Motor neuron (in vitro differentiated cells): ENCODE data around the gene RNF214. TPM values are rescaled to one million over a fixed set of nuclear protein-coding genes. Genes with fewer than 3 reads are reported as not detected.

Experiments used
- ATAC-seq, 8 experiments: fragments of 200-7000 bp; cut with Tn5 transposase; replicated peaks in 6 of 8; 2 replicates each; pipeline ENCODE4 v1.8.0; 2021; ENCODE audit warnings: mild to moderate bottlenecking in 8 of 8, moderate library complexity in 8 of 8
- H3K27ac ChIP-seq, 2 donors: fragments of 250-450 bp; sonication (Bioruptor Pico); 2 replicates each; pipeline ENCODE4 v1.9.0; 2021; ENCODE audit warnings: antibody characterized with exemption in 2 of 2, mild to moderate bottlenecking in 2 of 2, moderate library complexity in 1 of 2
- H3K4me1 ChIP-seq, 2 donors: fragments of 250-450 bp; sonication (Bioruptor Pico); replicated peaks in 1 of 2; 2 replicates each; pipeline ENCODE4 v1.6.1; 2021; ENCODE audit warnings: antibody characterized with exemption in 2 of 2, mild to moderate bottlenecking in 2 of 2, moderate library complexity in 1 of 2
- H3K4me3 ChIP-seq, 5 donors: fragments of 250-450 bp; sonication (Bioruptor Pico); 2 replicates each; pipeline ENCODE4 v1.9.0; 2021; ENCODE audit warnings: antibody characterized with exemption in 5 of 5, mild to moderate bottlenecking in 5 of 5, moderate library complexity in 4 of 5
- WGBS, 10 experiments: fragments of 450-650 bp; shearing (Covaris generic); methylation state at CpG; one replicate each; pipeline ENCODE4 v1.0.0; 2022; 5-methylcytosine and 5-hydroxymethylcytosine counted together
- in situ Hi-C, 9 experiments: fragments of 400-800 bp; cut with MboI; loops; one replicate each; pipeline ENCODE4 v1.15.0; 2021; ENCODE audit warnings: low sequenced_read_pairs in 9 of 9, low pct_unique_long_range_greater_than_20kb in 2 of 9; ENCODE audit not compliant: unreplicated experiment in 9 of 9
- total RNA-seq, 8 experiments: library from RNA; unstranded; fragments of 300-600 nt; gene quantifications; 2 replicates each; pipeline versions ENCODE4 v1.2.3 to v1.2.4, GENCODE V29; 2022

The RNF214 gene
- total RNA-seq, 8 experiments from 2014 or later, result 10.2 to 33.0 (median 21.2) TPM

GRCh38 chr11:117210620-117211019, 21.9 kb upstream of the RNF214 start:
- in situ Hi-C loops, result no loop called here
- Histone ChIP-seq H3K4me3 (no peak overlapping the region), H3K27ac (no peak overlapping the region), H3K4me1 (no peaks in the 10 kb centered on the region)
- no peak for ATAC-seq
- 89 to 100% methylated on average over 2 to 3 of the region's 3 CpGs; no CpG with 5 or more reads in 8 of the 10 experiments for WGBS, 10 experiments

- no peak for ATAC-seq
- in situ Hi-C loops, result no loop called here
- 82 to 100% (median 96%) methylated on average over 2 to 9 of the region's 11 CpGs for WGBS, 10 experiments
These were observed 19.6 kb upstream of the RNF214 start for GRCh38 chr11:117212697-117213355.

DNA sequence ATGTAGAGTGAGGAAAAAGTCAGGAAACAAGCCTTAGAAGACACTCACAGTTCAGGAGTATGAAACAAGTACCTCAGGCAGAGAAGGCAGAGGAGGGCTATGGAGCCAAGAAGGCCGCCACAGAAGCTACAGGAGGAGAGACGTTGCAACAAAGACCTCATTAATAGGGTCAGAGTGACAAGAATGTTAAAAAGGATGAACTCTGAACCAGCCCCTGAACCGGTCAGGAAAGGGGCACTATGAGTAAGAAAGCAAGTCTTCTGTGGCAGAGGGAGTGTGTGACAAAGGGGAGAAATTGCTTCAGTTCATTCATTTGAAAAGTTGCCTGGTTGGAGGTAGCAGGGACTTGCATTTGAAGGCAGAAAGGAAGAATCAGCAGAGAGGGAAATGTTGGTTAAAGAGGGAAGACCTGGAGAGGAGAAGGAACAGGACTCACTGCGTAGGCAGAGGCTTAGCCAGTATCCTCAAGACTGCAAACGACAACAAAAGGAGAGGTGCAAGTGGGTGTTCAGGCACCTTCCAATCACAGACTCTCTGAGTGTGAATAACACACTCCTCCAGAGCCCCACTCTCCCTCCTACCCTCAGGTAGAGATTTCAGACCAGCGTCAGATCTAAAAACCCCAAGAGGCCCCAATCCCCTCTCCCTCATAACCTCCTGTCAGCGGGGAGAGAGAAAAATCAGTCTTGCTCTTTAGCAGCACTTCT, 17.9 kb upstream of the RNF214 start:
- Histone ChIP-seq H3K4me1 (no peaks in the 10 kb centered on the region), H3K27ac (no peak overlapping the region), H3K4me3 (no peak overlapping the region)
- WGBS, 10 experiments, result 22 to 94% (median 52%) methylated on average over 2 to 6 of the region's 7 CpGs; no CpG with 5 or more reads in 1 of the 10 experiments
- in situ Hi-C loops, result no loop called here
- ATAC-seq, result no peak

More at GRCh38 chr11:117212697-117213355, 19.6 kb upstream of the RNF214 start:
- H3K27ac ChIP-seq, result no peak overlapping the region
- no peak overlapping the region for H3K4me3 ChIP-seq
- H3K4me1 ChIP-seq, result no peaks in the 10 kb centered on the region

DNA sequence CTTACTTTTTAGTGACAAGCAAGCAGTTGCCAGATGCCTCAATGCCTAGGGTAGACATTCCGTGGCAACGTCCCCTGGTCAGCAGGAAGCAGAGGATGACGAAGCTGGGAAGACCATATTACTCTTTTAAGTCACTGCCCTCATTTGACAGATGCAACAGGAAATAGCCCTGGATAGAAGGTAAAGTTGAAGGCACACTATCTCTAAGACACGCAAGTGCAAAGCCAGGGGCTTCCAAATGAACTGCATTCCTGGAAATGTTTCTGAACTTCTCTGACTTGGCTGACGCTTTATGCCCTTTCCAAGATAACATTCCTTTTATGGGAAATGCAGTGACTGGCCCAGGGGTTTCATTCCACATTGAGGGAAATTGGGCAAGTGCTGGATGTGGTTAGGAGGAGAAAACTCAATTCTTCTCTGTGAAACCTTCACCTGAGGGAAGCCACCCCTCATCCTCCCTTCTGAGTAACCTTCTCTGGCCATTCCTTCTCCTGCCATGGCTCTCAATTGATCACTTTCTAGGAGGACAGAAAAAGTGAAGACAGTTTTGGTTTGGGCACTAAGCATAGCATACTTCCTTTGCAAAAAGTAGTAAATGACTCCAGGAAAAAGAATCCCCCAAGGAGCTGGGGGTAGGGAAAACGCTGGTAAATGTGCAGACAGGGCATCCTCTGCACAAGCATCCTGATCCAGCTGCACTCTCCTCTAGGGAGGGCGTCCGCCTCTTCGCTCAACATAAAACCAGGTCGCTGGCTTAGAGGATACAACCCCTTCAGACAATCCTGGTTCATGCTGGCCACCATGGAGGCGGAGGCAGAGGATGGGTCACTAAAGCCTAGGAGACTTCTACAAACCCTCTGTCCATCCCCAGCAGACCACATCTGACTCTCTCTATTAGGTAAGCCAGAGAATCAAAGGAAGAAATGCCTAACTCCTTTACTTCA, 15.1 kb upstream of the RNF214 start:
- 67 to 100% (median 95%) methylated on average over 1 to 6 of the region's 11 CpGs; no CpG with 5 or more reads in 2 of the 10 experiments for WGBS, 10 experiments
- in situ Hi-C loops, result no loop called here
- Histone ChIP-seq H3K4me3 (no peak overlapping the region), H3K4me1 (no peaks in the 10 kb centered on the region), H3K27ac (no peak overlapping the region)
- no peak for ATAC-seq

GRCh38 chr11:117218133-117218915, 14.1 kb upstream of the RNF214 start:
- Histone ChIP-seq H3K4me3 (no peak overlapping the region), H3K27ac (no peak overlapping the region), H3K4me1 (no peaks in the 10 kb centered on the region)
- no peak for ATAC-seq
- 80 to 97% (median 86%) methylated on average over 1 to 11 of the region's 15 CpGs; no CpG with 5 or more reads in 2 of the 10 experiments for WGBS, 10 experiments
- in situ Hi-C loops, result no loop called here

- Histone ChIP-seq H3K27ac (no peak overlapping the region), H3K4me3 (no peak overlapping the region), H3K4me1 (no peaks in the 10 kb centered on the region)
- WGBS, 10 experiments, result 86 to 100% (median 93%) methylated on average over 1 to 7 of the region's 9 CpGs; no CpG with 5 or more reads in 4 of the 10 experiments
- in situ Hi-C loops, result no loop called here
- no peak for ATAC-seq
These were observed 13.5 kb upstream of the RNF214 start for GRCh38 chr11:117219001-117219400.

DNA sequence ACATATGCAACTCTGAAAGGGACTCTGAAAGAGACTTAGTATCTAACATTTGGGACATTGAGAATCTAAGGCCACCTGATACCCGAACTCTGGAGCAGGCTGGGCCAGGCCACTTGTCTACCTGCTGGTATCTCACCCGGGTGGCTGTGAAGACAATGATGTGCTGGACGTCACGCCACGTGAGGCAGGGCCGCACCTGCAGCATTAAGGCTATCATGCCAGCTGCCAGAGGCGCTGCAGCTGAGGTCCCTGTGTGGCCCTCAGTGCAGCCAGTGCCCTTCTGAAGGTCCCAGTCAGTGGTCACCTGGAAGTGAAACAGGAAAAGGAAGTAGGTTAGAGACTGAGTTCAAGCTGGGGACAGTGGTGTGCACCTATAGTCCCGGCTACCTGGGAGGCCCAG, 13.0 kb upstream of the RNF214 start:
- no peaks in the 10 kb centered on the region for H3K4me1 ChIP-seq
- H3K4me3 ChIP-seq, result no peak overlapping the region
- in situ Hi-C loops, result no loop called here
- H3K27ac ChIP-seq, result no peak overlapping the region
- 90 to 100% (median 97%) methylated on average over 1 to 6 of the region's 8 CpGs; no CpG with 5 or more reads in 5 of the 10 experiments for WGBS, 10 experiments
- no peak for ATAC-seq

GRCh38 chr11:117219995-117220394, 12.5 kb upstream of the RNF214 start:
- no peak for ATAC-seq
- WGBS, 10 experiments, result 86 to 100% (median 96%) methylated on average over 1 to 4 of the region's 4 CpGs; no CpG with 5 or more reads in 3 of the 10 experiments
- in situ Hi-C loops, result no loop called here
- Histone ChIP-seq H3K4me1 (no peaks in the 10 kb centered on the region), H3K27ac (no peak overlapping the region), H3K4me3 (no peak overlapping the region)

- no peak for ATAC-seq
- no peak overlapping the region for H3K27ac ChIP-seq
- 67 to 100% (median 89%) methylated on average over 1 to 6 of the region's 9 CpGs; no CpG with 5 or more reads in 5 of the 10 experiments for WGBS, 10 experiments
- H3K4me1 ChIP-seq, result no peaks in the 10 kb centered on the region
- in situ Hi-C loops, result no loop called here
- no peak overlapping the region for H3K4me3 ChIP-seq
These were observed 11.9 kb upstream of the RNF214 start for GRCh38 chr11:117220568-117220967.

DNA sequence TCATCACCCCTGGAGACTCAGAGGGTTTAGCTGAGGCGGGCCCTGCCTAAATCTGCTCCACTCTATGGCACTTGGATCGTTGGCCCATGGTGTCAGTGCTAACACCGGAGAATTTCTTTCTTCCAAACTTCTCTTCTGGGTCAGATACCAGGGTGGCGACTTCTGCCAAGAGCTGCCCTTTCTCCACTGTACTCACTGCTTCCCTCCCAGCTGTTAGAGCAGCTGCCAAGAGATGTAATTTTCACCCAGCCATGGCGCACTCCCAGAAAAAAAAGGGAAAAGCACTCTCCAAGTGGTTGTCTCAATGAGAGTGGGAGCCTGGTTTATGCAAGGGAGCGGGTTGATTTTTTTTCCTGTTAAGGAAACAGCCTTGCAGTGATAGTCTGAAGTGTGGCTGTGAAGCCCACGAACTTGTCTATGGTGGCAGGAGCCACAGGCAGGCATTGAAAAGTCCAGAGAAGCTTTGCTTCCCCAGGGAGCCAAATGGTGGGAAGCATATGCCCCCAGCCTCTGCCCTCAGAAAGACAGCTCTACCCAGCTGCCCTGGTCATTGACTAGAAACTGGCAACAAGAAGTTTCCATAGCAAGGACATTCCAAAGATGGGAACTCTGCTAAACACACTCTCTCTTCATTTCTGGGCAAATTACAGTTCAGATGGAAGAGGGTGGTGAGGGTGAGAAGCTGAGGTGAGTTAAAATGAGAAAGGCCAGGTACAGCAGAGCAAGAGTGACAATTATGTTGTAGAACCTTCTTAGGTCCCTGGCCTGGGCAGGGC, 11.3 kb upstream of the RNF214 start:
- in situ Hi-C loops, result no loop called here
- WGBS, 10 experiments, result 30 to 100% (median 100%) methylated on average over 1 to 5 of the region's 7 CpGs; no CpG with 5 or more reads in 3 of the 10 experiments
- ATAC-seq, result no peak

DNA sequence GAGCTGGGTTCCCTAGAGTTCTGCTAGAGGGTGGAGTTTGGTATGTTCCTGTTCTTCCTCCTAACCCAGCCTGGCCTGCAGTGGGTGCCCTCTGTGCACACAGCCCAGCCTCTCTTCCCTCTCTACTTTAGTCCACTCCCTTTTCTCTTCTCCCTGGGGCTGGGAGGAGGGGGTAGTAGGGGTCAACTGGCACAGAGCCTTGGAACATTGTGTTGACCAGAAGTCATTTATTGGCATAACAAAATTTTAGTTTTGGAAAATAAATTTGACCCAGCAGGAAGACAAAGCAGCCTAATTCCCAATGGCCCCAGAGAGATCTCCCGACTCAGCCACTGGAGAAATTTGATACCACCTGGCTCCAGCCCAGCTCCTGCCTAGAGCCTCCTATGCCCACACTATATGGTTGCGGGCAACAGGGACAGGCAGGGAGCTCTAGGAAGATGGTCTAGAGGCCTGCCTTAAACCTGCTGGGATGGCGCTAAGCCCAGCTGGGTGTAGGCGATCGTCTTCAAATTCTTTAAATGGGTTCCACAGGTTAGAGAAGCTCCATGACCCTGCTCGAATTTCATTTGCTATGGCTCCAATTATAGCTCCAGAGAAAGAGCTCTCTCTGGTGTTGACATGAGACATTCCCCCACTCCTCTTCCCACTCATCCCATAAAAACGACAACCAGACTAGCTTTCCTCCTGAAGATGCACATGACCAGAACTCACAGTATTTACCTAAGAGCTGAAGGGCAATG, 10.5 kb upstream of the RNF214 start:
- ATAC-seq, result peak in 3 of 8 experiments; percentile 22 to 57 (median 35)
- H3K27ac ChIP-seq, result no peak overlapping the region
- no peaks in the 10 kb centered on the region for H3K4me1 ChIP-seq
- in situ Hi-C loops, result no loop called here
- WGBS, 10 experiments, result 20 to 80% (median 63%) methylated on average over 1 to 4 of the region's 7 CpGs; no CpG with 5 or more reads in 2 of the 10 experiments
- H3K4me3 ChIP-seq, result no peak overlapping the region

More for the DNA sequence above, 11.3 kb upstream of the RNF214 start:
- H3K4me3 ChIP-seq, result no peak overlapping the region
- H3K4me1 ChIP-seq, result no peaks in the 10 kb centered on the region
- no peak overlapping the region for H3K27ac ChIP-seq
